Fibroblast of lung (primary cell): ENCODE measurements around the gene MAP1B. TPM values are rescaled to one million over a fixed set of nuclear protein-coding genes. Genes with fewer than 3 reads are reported as not detected.

Experiments used
- DNase-seq, 2 donors: peaks; one replicate each; pipeline versions ENCODE4 v3.0.0 to v3.0.0-alpha.2; 2010; ENCODE audit warnings: low read depth in 2 of 2
- H2AFZ ChIP-seq: 2 replicates; pipeline ENCODE4 v1.5.1; 2012; ENCODE audit warnings: low read length, control low read depth, inconsistent platforms
- H3K27ac ChIP-seq: 2 replicates; pipeline ENCODE4 v1.5.1; 2011; ENCODE audit warnings: low read length, control low read depth; ENCODE audit not compliant: insufficient read depth
- H3K27me3 ChIP-seq: 2 replicates; pipeline ENCODE4 v1.5.1; 2011; ENCODE audit warnings: mild to moderate bottlenecking, low read length; ENCODE audit not compliant: control insufficient read depth, insufficient read depth
- H3K36me3 ChIP-seq: 2 replicates; pipeline ENCODE4 v1.5.1; 2011; ENCODE audit warnings: low read length; ENCODE audit not compliant: control insufficient read depth, insufficient read depth
- H3K4me1 ChIP-seq: 2 replicates; pipeline ENCODE4 v1.5.1; 2011; ENCODE audit warnings: low read length; ENCODE audit not compliant: control insufficient read depth, insufficient read depth; ENCODE audit errors: extremely low read depth
- H3K4me2 ChIP-seq: 2 replicates; pipeline ENCODE4 v1.5.1; 2011; ENCODE audit warnings: low read length, control low read depth; ENCODE audit not compliant: insufficient read depth; ENCODE audit errors: extremely low read depth
- H3K4me3 ChIP-seq, 4 experiments: fragments of 200-600 bp in 1 of 4; sonication (generic) in 1 of 4; replicated peaks in 1 of 4; 2 replicates each; pipeline ENCODE4 v1.5.1; 2011 to 2016; ENCODE audit warnings: low read length in 4 of 4, low read depth in 3 of 4, mild to moderate bottlenecking in 3 of 4, control low read depth in 2 of 4, inconsistent platforms in 1 of 4, mixed read lengths in 1 of 4; ENCODE audit not compliant: insufficient read depth in 1 of 4; ENCODE audit errors: control extremely low read depth in 1 of 4
- H3K79me2 ChIP-seq: 2 replicates; pipeline ENCODE4 v1.5.1; 2012; ENCODE audit warnings: mild to moderate bottlenecking, low read length, inconsistent platforms; ENCODE audit not compliant: control insufficient read depth, insufficient read depth
- H3K9ac ChIP-seq: 2 replicates; pipeline ENCODE4 v1.5.1; 2011; ENCODE audit warnings: mild to moderate bottlenecking, low read length, control low read depth; ENCODE audit not compliant: insufficient read depth
- H3K9me3 ChIP-seq: 2 replicates; pipeline ENCODE4 v1.5.1; 2012; ENCODE audit warnings: low read depth, low read length; ENCODE audit not compliant: control insufficient read depth, insufficient read depth
- H4K20me1 ChIP-seq: 2 replicates; pipeline ENCODE4 v1.5.1; 2011; ENCODE audit warnings: low read length; ENCODE audit not compliant: control insufficient read depth, insufficient read depth; ENCODE audit errors: extremely low read depth
- EZH2 ChIP-seq: IDR thresholded peaks from 2 replicates; pipeline ENCODE4 v1.5.1; 2012; ENCODE audit warnings: low read length, control low read depth, mild to moderate bottlenecking; ENCODE audit errors: missing control alignments
- polyA plus RNA-seq, 2 donors: library from polyadenylated mRNA; depleted of rRNA in 1 of 2; stranded (reverse) in 1 of 2; unstranded in 1 of 2; fragments of >200 nt; gene quantifications; 2 replicates each; pipeline ENCODE4 v1.2.1, GENCODE V29; 2011 to 2012; ENCODE audit warnings: missing spikeins in 1 of 2
- total RNA-seq: library from RNA; depleted of rRNA; stranded (reverse); fragments of >200 nt; gene quantifications from 2 replicates; pipeline ENCODE4 v1.2.1, GENCODE V29; 2014
- TF ChIP-seq, protein P1 (sequence below), 2 donors: IDR thresholded peaks in 1 of 2; conservative IDR thresholded peaks in 1 of 2; 1 replicate in 1 of 2; 2 replicates in 1 of 2; pipeline ENCODE4 v1.5.1; 2011 to 2012; ENCODE audit warnings: low read length in 2 of 2, control low read depth in 1 of 2, inconsistent platforms in 1 of 2, low read depth in 1 of 2, mild to moderate bottlenecking in 1 of 2

Gene MAP1B
- total and polyA plus RNA-seq, 2 donors (not counting 1 experiment from before 2014, with no cell fraction given) = 83.4 to 109 TPM

DNA sequence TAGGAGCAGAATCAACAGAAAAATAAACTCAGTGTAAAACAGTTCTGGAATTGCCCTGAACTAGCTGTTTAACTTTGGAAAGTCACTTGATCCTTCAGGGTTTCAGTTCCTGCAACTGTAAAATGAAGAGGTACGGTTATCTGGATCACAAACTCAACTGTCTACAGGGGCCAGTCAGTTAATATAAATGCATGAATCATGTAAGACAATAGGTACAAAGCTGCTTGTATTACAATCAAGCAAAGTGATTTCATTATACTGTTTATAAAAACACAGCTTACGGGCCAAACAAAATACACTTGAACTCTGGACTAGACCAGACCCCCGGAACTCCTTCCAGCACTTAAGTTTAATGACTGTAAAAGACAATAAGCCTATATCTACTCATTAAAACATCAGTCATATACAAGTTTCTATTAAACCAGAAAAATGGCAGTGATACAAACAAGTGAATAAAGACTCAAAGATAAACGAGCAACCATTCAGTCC is 139.7 kb downstream of the MAP1B start:
- TF ChIP-seq, protein P1, sequence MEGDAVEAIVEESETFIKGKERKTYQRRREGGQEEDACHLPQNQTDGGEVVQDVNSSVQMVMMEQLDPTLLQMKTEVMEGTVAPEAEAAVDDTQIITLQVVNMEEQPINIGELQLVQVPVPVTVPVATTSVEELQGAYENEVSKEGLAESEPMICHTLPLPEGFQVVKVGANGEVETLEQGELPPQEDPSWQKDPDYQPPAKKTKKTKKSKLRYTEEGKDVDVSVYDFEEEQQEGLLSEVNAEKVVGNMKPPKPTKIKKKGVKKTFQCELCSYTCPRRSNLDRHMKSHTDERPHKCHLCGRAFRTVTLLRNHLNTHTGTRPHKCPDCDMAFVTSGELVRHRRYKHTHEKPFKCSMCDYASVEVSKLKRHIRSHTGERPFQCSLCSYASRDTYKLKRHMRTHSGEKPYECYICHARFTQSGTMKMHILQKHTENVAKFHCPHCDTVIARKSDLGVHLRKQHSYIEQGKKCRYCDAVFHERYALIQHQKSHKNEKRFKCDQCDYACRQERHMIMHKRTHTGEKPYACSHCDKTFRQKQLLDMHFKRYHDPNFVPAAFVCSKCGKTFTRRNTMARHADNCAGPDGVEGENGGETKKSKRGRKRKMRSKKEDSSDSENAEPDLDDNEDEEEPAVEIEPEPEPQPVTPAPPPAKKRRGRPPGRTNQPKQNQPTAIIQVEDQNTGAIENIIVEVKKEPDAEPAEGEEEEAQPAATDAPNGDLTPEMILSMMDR (conservative IDR thresholded peaks at IDR 0.05 in 1 of 2, IDR thresholded peaks at IDR 0.05 in 1 of 2; ENCODE audit: low read depth in 1 of 2, low read length in 2 of 2) = no peak
- no peak for TF ChIP-seq EZH2
- Histone ChIP-seq H3K27me3 (no peaks in the 10 kb centered on the region), H3K4me2 (peak overlapping the region; percentile 77), H3K27ac (no peak overlapping the region), H3K9ac (no peak overlapping the region), H2AFZ (no peak overlapping the region), H4K20me1 (no peaks in the 10 kb centered on the region), H3K36me3 (no peaks in the 10 kb centered on the region), H3K4me3 (peak overlapping the region; percentile 1 to 33 (median 11)), H3K4me1 (peaks cover 24% of the 10 kb centered on the region), H3K9me3 (no peaks in the 10 kb centered on the region), H3K79me2 (peaks cover 8% of the 10 kb centered on the region)
- peak; percentile 43 to 80 for DNase-seq

GRCh38 chr5:72248410-72248981 is 141.2 kb downstream of the MAP1B start:
- Histone ChIP-seq H4K20me1 (no peaks in the 10 kb centered on the region), H3K27ac (no peak overlapping the region), H3K36me3 (no peaks in the 10 kb centered on the region), H3K9me3 (no peaks in the 10 kb centered on the region), H3K27me3 (no peaks in the 10 kb centered on the region), H3K4me3 (no peak overlapping the region), H3K4me2 (peak overlapping the region; percentile 66), H3K79me2 (peaks cover 5% of the 10 kb centered on the region), H3K4me1 (peaks cover 30% of the 10 kb centered on the region), H2AFZ (no peak overlapping the region), H3K9ac (no peak overlapping the region)
- TF ChIP-seq, protein P1 (conservative IDR thresholded peaks at IDR 0.05 in 1 of 2, IDR thresholded peaks at IDR 0.05 in 1 of 2; ENCODE audit: low read depth in 1 of 2, low read length in 2 of 2) = no peak
- no peak for TF ChIP-seq EZH2
- peak; percentile 88 to 94 for DNase-seq

GRCh38 chr5:72251386-72251785 is 144.1 kb downstream of the MAP1B start:
- Histone ChIP-seq H3K9me3 (no peaks in the 10 kb centered on the region), H2AFZ (no peak overlapping the region), H4K20me1 (no peaks in the 10 kb centered on the region), H3K9ac (no peak overlapping the region), H3K4me1 (peaks cover 25% of the 10 kb centered on the region), H3K27ac (no peak overlapping the region), H3K27me3 (no peaks in the 10 kb centered on the region), H3K4me3 (no peak overlapping the region), H3K4me2 (no peak overlapping the region), H3K36me3 (no peaks in the 10 kb centered on the region), H3K79me2 (peaks cover 5% of the 10 kb centered on the region)
- DNase-seq = no peak
- TF ChIP-seq, protein P1 (conservative IDR thresholded peaks at IDR 0.05 in 1 of 2, IDR thresholded peaks at IDR 0.05 in 1 of 2; ENCODE audit: low read depth in 1 of 2, low read length in 2 of 2) = no peak
- no peak for TF ChIP-seq EZH2
